GM23338 (cell line): ENCODE measurements around the gene NTM. TPM values are rescaled to one million over a fixed set of nuclear protein-coding genes. Genes with fewer than 3 reads are reported as not detected.

Experiments
- ATAC-seq: fragments of 200-7000 bp; cut with Tn5 transposase; 3 replicates; pipeline ENCODE4 v1.9.1; 2020
- DNase-seq: peaks from one replicate; pipeline ENCODE4 v3.0.0-alpha.2; 2015; ENCODE audit warnings: low spot score
- H2AFZ ChIP-seq: fragments of 200-600 bp; sonication (generic); 2 replicates; pipeline ENCODE4 v1.8.0; 2016; ENCODE audit warnings: antibody characterized with exemption, mild to moderate bottlenecking, moderate library complexity
- H3F3A ChIP-seq: fragments of 200-600 bp; sonication (generic); replicated peaks from 2 replicates; pipeline ENCODE4 v1.8.0; 2017; ENCODE audit warnings: antibody characterized with exemption, mixed run types, low read depth
- H3K27ac ChIP-seq: fragments of 200-600 bp; sonication (generic); 2 replicates; pipeline ENCODE4 v1.6.1; 2016; ENCODE audit warnings: low read depth
- H3K27me3 ChIP-seq: fragments of 200-600 bp; sonication (generic); 2 replicates; pipeline ENCODE4 v1.8.0; 2016; ENCODE audit warnings: mild to moderate bottlenecking, mixed run types, moderate library complexity; ENCODE audit not compliant: insufficient read depth
- H3K36me3 ChIP-seq: fragments of 200-600 bp; sonication (generic); 2 replicates; pipeline ENCODE4 v1.8.0; 2016; ENCODE audit warnings: mild to moderate bottlenecking; ENCODE audit not compliant: insufficient read depth
- H3K4me1 ChIP-seq: fragments of 200-600 bp; sonication (generic); 2 replicates; pipeline ENCODE4 v1.8.0; 2016; ENCODE audit warnings: mild to moderate bottlenecking, moderate library complexity; ENCODE audit not compliant: insufficient read depth
- H3K4me2 ChIP-seq: fragments of 200-600 bp; sonication (generic); 2 replicates; pipeline ENCODE4 v1.7.1; 2017; ENCODE audit warnings: mixed run types
- H3K4me3 ChIP-seq: fragments of 200-600 bp; sonication (generic); 2 replicates; pipeline ENCODE4 v1.6.1; 2016; ENCODE audit warnings: mixed run types
- H3K79me2 ChIP-seq: fragments of 200-600 bp; sonication (generic); replicated peaks from 2 replicates; pipeline ENCODE4 v1.8.0; 2017; ENCODE audit warnings: mild to moderate bottlenecking; ENCODE audit not compliant: insufficient read depth
- H3K9me2 ChIP-seq: fragments of 200-600 bp; sonication (generic); 2 replicates; pipeline ENCODE4 v1.8.0; 2017; ENCODE audit not compliant: insufficient read depth
- H4K20me1 ChIP-seq: fragments of 200-600 bp; sonication (generic); replicated peaks from 2 replicates; pipeline ENCODE4 v1.8.0; 2017; ENCODE audit warnings: mild to moderate bottlenecking; ENCODE audit not compliant: insufficient read depth
- H3K27ac Mint-ChIP-seq: 2 replicates; pipeline ENCODE4 v1.8.0; 2020; ENCODE audit warnings: inconsistent platforms, mild to moderate bottlenecking, moderate library complexity, mixed read lengths
- H3K27me3 Mint-ChIP-seq: 3 replicates; pipeline ENCODE4 v1.8.0; 2022; ENCODE audit warnings: low read depth, mild to moderate bottlenecking, moderate library complexity, mixed read lengths, inconsistent platforms; ENCODE audit not compliant: insufficient read depth, poor library complexity
- H3K36me3 Mint-ChIP-seq: 3 replicates; pipeline ENCODE4 v1.8.0; 2021; ENCODE audit warnings: low read depth, mild to moderate bottlenecking, inconsistent platforms, moderate library complexity, mixed read lengths
- H3K4me1 Mint-ChIP-seq: 3 replicates; pipeline ENCODE4 v1.8.0; 2020; ENCODE audit warnings: mild to moderate bottlenecking, inconsistent platforms, mixed read lengths
- H3K4me3 Mint-ChIP-seq: 3 replicates; pipeline ENCODE4 v1.8.0; 2021; ENCODE audit warnings: moderate library complexity, mild to moderate bottlenecking, inconsistent platforms, mixed read lengths
- H3K9me3 Mint-ChIP-seq: 3 replicates; pipeline ENCODE4 v1.8.0; 2020; ENCODE audit warnings: moderate library complexity, mild to moderate bottlenecking, inconsistent platforms, mixed read lengths
- CREB1 ChIP-seq: fragments of 250-450 bp; sonication (Bioruptor Pico); IDR thresholded peaks from 2 replicates; pipeline ENCODE4 v1.5.0; 2020; ENCODE audit warnings: low read depth, mild to moderate bottlenecking, moderate library complexity
- CTCF ChIP-seq, 2 experiments: fragments of 200-600 bp in 1 of 2; sonication (generic) in 1 of 2; conservative IDR thresholded peaks; 2 replicates each; pipeline versions ENCODE4 v1.5.1 to v1.6.1; 2016 to 2017; ENCODE audit warnings: antibody characterized with exemption in 2 of 2, low read depth in 2 of 2, mild to moderate bottlenecking in 2 of 2, moderate library complexity in 1 of 2
- EZH2 ChIP-seq: fragments of 200-600 bp; sonication (generic); IDR thresholded peaks from one replicate; pipeline ENCODE4 v1.8.0; 2017; ENCODE audit warnings: antibody characterized with exemption, mild to moderate bottlenecking, low read depth; ENCODE audit not compliant: unreplicated experiment
- JUNB ChIP-seq: IDR thresholded peaks from one replicate; pipeline ENCODE4 v1.6.1; 2016; ENCODE audit warnings: antibody characterized with exemption; ENCODE audit not compliant: unreplicated experiment
- NANOG ChIP-seq: IDR thresholded peaks from 2 replicates; pipeline ENCODE4 v1.6.1; 2016; ENCODE audit warnings: antibody characterized with exemption, borderline replicate concordance
- POLR2AphosphoS5 ChIP-seq: IDR thresholded peaks from 2 replicates; pipeline ENCODE4 v1.6.1; 2016; ENCODE audit warnings: antibody characterized with exemption, low read depth
- STAT1 ChIP-seq: IDR thresholded peaks from one replicate; pipeline ENCODE4 v1.6.1; 2016; ENCODE audit warnings: antibody characterized with exemption; ENCODE audit not compliant: unreplicated experiment
- ZNF331 ChIP-seq: fragments of 250-450 bp; sonication (Bioruptor Pico); IDR thresholded peaks from 2 replicates; pipeline ENCODE4 v1.5.0; 2020; ENCODE audit warnings: low read depth, mild to moderate bottlenecking, moderate library complexity
- ZNF462 ChIP-seq: fragments of 250-450 bp; sonication (Bioruptor Pico); IDR thresholded peaks from 2 replicates; pipeline ENCODE4 v1.5.0; 2020; ENCODE audit warnings: mild to moderate bottlenecking, moderate library complexity
- polyA plus RNA-seq: library from polyadenylated mRNA; unstranded; fragments of >200 nt; fragmentation: Nextera tagmentation; extraction: Ambion mirVana; gene quantifications from 2 replicates; pipeline ENCODE4 v1.2.1, GENCODE V29; 2016
- total RNA-seq: library from RNA; depleted of rRNA; stranded (reverse); fragments of >200 nt; shearing (Covaris generic); gene quantifications from 2 replicates; pipeline ENCODE4 v1.2.3, GENCODE V29; 2014
- TF ChIP-seq, protein P1 (sequence below): IDR thresholded peaks from one replicate; pipeline ENCODE4 v1.6.1; 2018; ENCODE audit warnings: antibody characterized with exemption; ENCODE audit not compliant: unreplicated experiment

NTM gene
- total and polyA plus RNA-seq, 2 experiments from 2014 or later = 10.6 to 14.6 TPM

GRCh38 chr11:131568318-131568717, 197.9 kb downstream of the NTM start (continued):
- TF ChIP-seq ZNF462 (CRISPR knock-in tag) (no peak), ZNF331 (CRISPR knock-in tag) (no peak), JUNB (no peak), NANOG (no peak)

DNA sequence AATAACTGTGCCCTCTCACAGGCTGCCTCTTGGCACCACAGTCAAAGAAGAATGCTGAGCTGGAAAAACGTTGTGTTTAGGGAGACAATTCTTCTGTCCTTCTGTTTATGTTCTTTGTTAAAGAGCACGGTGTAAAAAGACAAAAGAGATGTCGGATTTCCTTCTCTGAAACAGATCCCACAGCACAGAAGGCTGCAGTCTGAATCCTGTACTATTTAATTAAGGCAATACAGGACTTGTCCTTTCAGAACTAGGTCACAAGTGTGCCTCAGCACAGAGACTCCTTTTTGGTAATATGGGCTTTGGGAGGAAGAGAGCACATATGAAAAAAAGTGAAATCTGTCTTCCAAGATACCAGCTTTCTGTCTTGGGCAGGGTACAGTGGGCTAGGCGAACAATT, 201.2 kb downstream of the NTM start:
- ATAC-seq (no peak), DNase-seq (no peak)
- H3K4me2 ChIP-seq = no peak overlapping the region
- H4K20me1 ChIP-seq = 0 out of 2 replicates have a peak, but pooled peaks cover 3% of the 10 kb centered on the region
- Mint-ChIP-seq H3K4me1 (peaks cover 9% of the 10 kb centered on the region), H3K27me3 (peaks cover 1% of the 10 kb centered on the region), H3K9me3 (no peaks in the 10 kb centered on the region), H3K4me3 (no peak overlapping the region), H3K27ac (no peak overlapping the region), H3K36me3 (no peaks in the 10 kb centered on the region)
- H3K79me2 ChIP-seq = no peaks in the 10 kb centered on the region
- H3K36me3 ChIP-seq = no peaks in the 10 kb centered on the region
- H3K4me1 ChIP-seq = peaks cover 5% of the 10 kb centered on the region
- H3K4me3 ChIP-seq = no peak overlapping the region
- no peaks in the 10 kb centered on the region for H3K27me3 ChIP-seq
- 0 out of 2 replicates have a peak, but pooled peaks cover 7% of the 10 kb centered on the region for H3K9me2 ChIP-seq
- no peak overlapping the region for H2AFZ ChIP-seq
- no peaks in the 10 kb centered on the region for H3F3A ChIP-seq
- H3K27ac ChIP-seq = no peak overlapping the region
- TF ChIP-seq CREB1 (CRISPR knock-in tag) (no peak), STAT1 (no peak), EZH2 (no peak), POLR2AphosphoS5 (no peak), CTCF (conservative IDR thresholded peaks at IDR 0.05; ENCODE audit: low read depth in 2 of 2) (no peak)
- TF ChIP-seq, protein P1, sequence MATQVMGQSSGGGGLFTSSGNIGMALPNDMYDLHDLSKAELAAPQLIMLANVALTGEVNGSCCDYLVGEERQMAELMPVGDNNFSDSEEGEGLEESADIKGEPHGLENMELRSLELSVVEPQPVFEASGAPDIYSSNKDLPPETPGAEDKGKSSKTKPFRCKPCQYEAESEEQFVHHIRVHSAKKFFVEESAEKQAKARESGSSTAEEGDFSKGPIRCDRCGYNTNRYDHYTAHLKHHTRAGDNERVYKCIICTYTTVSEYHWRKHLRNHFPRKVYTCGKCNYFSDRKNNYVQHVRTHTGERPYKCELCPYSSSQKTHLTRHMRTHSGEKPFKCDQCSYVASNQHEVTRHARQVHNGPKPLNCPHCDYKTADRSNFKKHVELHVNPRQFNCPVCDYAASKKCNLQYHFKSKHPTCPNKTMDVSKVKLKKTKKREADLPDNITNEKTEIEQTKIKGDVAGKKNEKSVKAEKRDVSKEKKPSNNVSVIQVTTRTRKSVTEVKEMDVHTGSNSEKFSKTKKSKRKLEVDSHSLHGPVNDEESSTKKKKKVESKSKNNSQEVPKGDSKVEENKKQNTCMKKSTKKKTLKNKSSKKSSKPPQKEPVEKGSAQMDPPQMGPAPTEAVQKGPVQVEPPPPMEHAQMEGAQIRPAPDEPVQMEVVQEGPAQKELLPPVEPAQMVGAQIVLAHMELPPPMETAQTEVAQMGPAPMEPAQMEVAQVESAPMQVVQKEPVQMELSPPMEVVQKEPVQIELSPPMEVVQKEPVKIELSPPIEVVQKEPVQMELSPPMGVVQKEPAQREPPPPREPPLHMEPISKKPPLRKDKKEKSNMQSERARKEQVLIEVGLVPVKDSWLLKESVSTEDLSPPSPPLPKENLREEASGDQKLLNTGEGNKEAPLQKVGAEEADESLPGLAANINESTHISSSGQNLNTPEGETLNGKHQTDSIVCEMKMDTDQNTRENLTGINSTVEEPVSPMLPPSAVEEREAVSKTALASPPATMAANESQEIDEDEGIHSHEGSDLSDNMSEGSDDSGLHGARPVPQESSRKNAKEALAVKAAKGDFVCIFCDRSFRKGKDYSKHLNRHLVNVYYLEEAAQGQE = no peak
